Measurements from ENCODE around the gene TPM3.

GRCh38 chr1:154186852-154187501, 4.9 kb downstream of the TPM3 start:
- TF ChIP-seq CTCF (IDR thresholded peaks at IDR 0.05) (no peak), POLR2A (IDR thresholded peaks at IDR 0.05) (no peak)
